MG63 (cell line): ENCODE results near the gene SCEL. TPM values are rescaled to one million over a fixed set of nuclear protein-coding genes. Genes with fewer than 3 reads are reported as not detected.
A peak's percentile ranks its signal among the peaks of the same experiment; 100 is the strongest.
"Not testable (repeated sequence)": the region's sequence is repeated elsewhere in the genome, so short reads cannot be mapped to it uniquely, and the experiment has no call there.

Experiments used
- DNase-seq: peaks from one replicate; pipeline ENCODE4 v3.0.0-alpha.2; 2020
- H3K27me3 ChIP-seq: fragments of 250-450 bp; sonication (Bioruptor Pico); 2 replicates; pipeline ENCODE4 v1.5.1; 2020; ENCODE audit warnings: mild to moderate bottlenecking, moderate library complexity
- H3K36me3 ChIP-seq: fragments of 250-450 bp; sonication (Bioruptor Pico); 2 replicates; pipeline ENCODE4 v1.5.1; 2020; ENCODE audit warnings: mild to moderate bottlenecking, moderate library complexity
- H3K4me3 ChIP-seq: fragments of 250-450 bp; sonication (Bioruptor Pico); 2 replicates; pipeline ENCODE4 v1.5.1; 2020; ENCODE audit warnings: mild to moderate bottlenecking, moderate library complexity
- H3K9me3 ChIP-seq: fragments of 250-450 bp; sonication (Bioruptor Pico); 2 replicates; pipeline ENCODE4 v1.5.1; 2020; ENCODE audit warnings: mild to moderate bottlenecking, moderate library complexity
- total RNA-seq: library from RNA; depleted of rRNA; stranded (reverse); fragments of >200 nt; shearing (Covaris generic); gene quantifications from 2 replicates; pipeline ENCODE4 v1.2.3, GENCODE V29; 2014; ENCODE audit warnings: low replicate concordance

The SCEL gene
- total RNA-seq, 1 experiment from 2014 or later: not detected

DNA sequence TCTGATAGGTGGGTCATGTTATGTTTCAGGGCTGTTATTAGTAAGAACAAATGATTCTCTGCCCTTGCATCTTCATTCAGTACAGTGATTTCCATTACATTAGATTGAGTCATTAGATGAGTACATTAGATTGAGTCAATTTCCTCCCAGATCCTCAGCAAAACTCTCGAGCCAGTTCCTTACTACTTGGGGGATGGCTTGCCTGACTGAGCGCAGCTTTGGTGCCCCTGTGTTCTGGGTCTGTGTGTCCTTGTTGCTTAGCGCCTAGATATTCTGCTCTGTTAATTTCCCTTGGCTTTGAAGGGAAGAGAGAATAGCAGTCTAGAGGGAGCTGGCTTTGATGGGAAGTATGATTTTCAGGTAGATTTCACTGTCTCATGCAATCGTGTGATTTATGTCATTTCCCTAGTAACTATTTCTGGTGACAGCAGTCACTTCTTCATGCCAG, 19.1 kb upstream of the SCEL start:
- DNase-seq: peak; percentile 23
- H3K9me3 ChIP-seq: no peaks in the 10 kb centered on the region

DNA sequence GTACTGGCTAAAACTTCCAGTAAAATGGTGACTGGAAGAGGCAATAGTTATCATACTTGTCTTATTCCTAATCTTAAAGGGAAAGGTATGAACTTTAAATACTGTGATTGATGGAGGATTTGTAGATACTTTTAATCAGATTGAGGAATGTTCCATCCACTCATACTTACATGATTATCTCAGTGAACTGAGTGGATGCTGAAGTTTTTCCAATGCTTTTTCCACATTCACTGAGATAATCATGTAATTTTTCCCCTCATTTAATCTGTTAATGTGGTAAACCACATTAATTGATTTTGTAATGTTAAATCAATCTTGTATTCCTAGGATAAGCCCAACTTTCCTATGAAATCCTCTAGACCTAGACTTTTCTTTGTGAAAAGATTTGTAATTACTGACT, 17.2 kb upstream of the SCEL start:
- Histone ChIP-seq H3K9me3 (no peaks in the 10 kb centered on the region), H3K27me3 (no peaks in the 10 kb centered on the region), H3K36me3 (no peaks in the 10 kb centered on the region), H3K4me3 (no peak overlapping the region)
- no peak for DNase-seq

More for the DNA sequence above, 19.1 kb upstream of the SCEL start:
- no peak overlapping the region for H3K4me3 ChIP-seq
- no peaks in the 10 kb centered on the region for H3K36me3 ChIP-seq
- no peaks in the 10 kb centered on the region for H3K27me3 ChIP-seq

DNA sequence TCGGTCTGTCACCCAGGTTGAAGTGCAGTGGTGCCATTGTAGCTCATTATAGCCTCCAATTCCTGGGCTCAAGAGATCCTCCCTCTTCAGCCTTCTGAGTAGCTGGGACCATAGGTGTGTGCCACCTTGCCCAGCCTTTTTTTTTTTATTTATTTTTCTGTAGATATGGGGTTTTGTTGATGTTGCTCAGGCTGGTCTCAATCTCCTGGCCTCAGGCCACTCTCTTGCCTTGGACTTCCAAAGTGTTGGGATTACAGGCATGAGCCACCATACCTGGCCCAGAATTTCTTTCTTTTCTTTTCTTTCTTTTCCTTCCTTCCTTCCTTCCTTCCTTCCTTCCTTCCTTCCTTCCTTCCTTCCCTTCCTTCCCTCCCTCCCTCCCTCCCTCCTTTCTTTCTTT, 16.1 kb upstream of the SCEL start:
- H3K9me3 ChIP-seq, H3K27me3 ChIP-seq, H3K4me3 ChIP-seq, DNase-seq, H3K36me3 ChIP-seq: not testable (repeated sequence)

DNA sequence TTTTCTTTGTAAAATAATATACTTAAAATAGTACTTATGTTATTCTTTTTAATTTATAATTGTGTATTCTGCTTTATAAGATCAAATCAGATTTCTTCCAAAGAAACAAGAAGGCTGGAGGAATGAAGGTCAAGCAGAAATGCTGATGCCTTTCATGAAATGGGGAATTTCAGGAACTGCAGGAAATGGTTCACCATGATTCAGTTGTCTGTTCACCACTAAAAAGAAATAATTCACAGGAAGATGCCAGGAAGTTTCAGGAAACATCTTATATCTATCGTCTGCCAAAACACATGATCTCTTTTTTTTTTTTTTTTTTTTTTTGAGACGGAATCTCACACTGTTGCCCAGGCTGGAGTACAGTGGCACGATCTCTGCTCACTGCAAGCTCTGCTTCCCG, 15.7 kb upstream of the SCEL start:
- no peaks in the 10 kb centered on the region for H3K36me3 ChIP-seq
- no peak for DNase-seq
- H3K9me3 ChIP-seq: no peaks in the 10 kb centered on the region
- no peak overlapping the region for H3K4me3 ChIP-seq
- H3K27me3 ChIP-seq: no peaks in the 10 kb centered on the region

DNA sequence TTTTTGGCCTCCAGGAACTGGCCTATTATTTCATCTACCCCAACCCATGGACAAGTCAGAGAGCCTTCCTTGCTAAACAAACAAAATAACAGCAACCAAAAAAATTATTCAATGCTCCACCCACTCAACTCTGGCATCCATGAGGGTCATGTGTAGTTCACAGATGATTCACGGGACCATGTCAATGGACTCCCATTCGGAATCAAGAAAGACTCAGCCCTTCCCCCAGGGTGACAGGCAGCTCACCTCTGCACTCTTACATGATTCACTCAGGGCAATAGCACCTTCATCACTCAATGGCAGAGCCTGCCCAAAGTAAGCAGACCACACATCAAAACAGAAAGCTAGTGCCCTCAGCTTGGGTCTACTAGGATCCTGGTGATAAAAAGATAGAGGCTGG, 14.3 kb upstream of the SCEL start:
- Histone ChIP-seq H3K4me3 (no peak overlapping the region), H3K36me3 (no peaks in the 10 kb centered on the region), H3K9me3 (no peaks in the 10 kb centered on the region), H3K27me3 (no peaks in the 10 kb centered on the region)
- peak; percentile 28 for DNase-seq

DNA sequence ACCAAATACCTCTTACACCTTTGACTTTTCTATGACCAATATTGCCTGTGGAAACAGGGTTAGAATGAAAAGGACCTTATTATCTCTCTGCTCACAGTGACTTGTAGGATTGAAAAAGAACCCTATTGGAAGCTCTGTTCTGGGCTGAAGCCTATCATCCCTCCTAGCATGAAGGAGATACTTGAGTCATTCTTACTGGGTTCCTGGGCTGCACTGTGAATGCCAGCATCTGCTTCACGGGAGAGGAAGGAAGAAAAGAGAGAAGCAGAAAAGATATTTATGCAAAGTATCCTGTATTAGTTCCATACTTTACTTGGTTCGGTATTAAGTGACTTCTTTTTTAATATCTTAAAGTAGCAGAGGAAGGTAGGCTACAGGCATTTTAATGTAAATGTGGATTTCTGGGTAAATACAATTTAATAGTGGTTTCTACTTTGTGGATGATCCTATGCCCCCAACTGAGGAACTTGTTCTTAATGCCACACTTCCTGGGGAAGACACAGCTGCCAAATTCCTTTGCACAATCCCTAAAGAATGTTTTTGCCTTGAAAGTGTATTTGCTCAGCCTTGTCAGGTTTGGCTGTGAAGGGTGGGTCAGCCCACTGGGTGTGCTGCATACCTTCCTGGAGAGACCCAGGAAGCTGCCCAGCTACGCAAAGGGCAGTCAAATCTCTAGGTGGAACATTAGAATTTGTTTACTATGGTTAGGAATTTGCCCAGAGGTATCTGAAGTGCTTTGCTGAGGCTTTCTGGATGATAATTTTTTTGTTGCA, 13.7 kb upstream of the SCEL start:
- H3K9me3 ChIP-seq: no peaks in the 10 kb centered on the region
- H3K4me3 ChIP-seq: no peak overlapping the region
- no peaks in the 10 kb centered on the region for H3K27me3 ChIP-seq
- DNase-seq: peak; percentile 75
- no peaks in the 10 kb centered on the region for H3K36me3 ChIP-seq

DNA sequence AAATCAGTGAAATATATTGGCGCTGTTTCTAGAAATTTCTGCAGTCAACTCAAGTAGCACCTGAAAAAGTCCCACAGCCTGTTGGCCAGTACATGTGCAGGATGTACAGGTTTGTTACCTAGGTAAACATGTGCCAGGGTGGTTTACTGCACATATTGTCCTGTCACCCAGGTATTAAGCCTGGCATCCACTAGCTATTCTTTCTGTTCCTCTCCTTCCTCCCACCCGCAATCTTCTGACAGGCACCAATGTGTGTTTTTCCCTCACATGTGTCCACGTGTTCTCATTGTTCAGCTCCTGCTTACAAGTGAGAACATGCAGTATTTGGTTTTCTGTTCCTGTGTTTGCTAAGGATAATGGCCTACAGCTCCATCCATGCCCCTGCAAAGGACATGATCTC, 13.1 kb upstream of the SCEL start:
- Histone ChIP-seq H3K4me3 (no peak overlapping the region), H3K27me3 (no peaks in the 10 kb centered on the region), H3K9me3 (no peaks in the 10 kb centered on the region), H3K36me3 (no peaks in the 10 kb centered on the region)
- no peak for DNase-seq

DNA sequence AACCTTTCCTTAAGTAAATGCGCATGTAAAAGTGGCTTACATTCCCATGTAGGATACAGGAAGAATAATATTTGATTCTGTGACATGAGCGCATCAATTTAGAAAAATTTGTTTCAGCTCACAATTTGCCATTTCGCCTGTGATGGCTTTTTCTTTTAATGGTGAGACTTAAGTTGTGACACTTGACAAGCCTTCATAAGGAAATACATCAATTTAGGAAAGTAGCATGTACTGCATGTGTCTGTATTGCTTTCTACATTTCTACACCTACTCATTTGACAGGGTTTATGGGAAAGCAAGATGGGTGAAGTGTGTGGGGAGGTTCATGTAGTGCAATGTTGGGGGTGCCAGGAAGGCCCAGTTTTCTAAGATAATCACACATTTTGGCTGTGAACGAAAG, 12.1 kb upstream of the SCEL start:
- H3K27me3 ChIP-seq: no peaks in the 10 kb centered on the region
- H3K9me3 ChIP-seq: no peaks in the 10 kb centered on the region
- H3K4me3 ChIP-seq: no peak overlapping the region
- DNase-seq: no peak
- no peaks in the 10 kb centered on the region for H3K36me3 ChIP-seq

DNA sequence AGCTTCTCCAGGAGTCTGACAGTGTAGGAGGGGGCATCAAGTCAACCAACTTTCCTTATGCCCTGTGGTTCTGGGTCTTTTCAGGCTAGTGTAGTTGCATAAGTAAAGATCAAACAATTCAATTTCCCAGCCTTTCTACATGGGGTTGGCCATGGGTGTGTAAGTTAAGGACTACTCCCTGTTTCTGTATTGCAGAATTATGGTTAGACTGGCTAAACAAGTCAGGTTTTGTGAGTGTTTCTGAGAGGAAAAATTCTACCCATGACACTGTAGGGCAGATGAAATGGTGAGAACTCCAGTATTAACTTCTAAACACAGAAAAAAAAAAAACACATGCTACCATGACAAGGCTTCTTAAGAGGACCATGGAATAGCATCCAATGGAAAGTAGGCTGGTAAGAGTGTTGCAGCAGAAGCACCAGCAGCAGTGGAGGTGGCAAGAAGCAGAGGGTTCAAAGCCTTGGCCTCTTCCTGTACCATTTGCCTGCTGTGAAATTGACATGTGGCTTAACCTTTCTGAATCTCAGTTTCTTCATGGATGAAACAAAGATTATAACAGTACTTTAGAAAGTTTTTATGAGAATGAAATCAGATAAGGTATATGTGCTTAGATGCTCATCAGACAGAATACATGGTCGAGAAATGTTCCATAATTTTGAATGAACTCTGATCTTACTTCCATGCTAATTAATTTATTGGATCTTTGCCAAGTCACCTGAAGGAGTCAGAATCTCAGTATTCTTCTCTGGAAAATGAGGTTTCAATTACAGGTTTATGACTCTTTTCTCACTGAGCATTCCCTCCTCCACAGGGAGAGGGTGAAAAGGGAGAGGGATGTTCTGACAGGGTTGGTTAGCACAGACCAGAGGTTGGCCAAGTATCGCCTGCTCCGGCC, 11.4 kb upstream of the SCEL start:
- Histone ChIP-seq H3K9me3 (no peaks in the 10 kb centered on the region), H3K27me3 (no peaks in the 10 kb centered on the region), H3K4me3 (no peak overlapping the region), H3K36me3 (no peaks in the 10 kb centered on the region)
- no peak for DNase-seq

DNA sequence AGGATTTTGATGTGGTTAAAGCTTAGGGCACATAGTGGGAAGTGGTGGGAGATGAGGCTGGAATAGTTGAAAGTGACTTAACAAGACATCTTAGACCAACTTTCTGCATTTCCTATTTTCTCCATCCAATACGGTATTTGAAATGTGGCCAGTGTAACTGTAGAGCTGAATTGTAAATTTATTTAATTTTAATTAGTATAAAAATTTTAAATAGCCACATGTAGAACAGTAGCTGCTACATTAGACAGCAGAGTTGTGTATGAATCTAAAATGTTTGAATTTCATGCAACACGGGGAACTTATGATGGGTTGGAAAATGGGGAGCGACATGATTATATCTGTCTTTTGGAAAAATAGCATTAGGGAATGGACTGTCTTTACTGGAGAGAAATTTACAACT, 7.1 kb upstream of the SCEL start:
- no peaks in the 10 kb centered on the region for H3K27me3 ChIP-seq
- no peak overlapping the region for H3K4me3 ChIP-seq
- no peaks in the 10 kb centered on the region for H3K36me3 ChIP-seq
- H3K9me3 ChIP-seq: no peaks in the 10 kb centered on the region
- no peak for DNase-seq

DNA sequence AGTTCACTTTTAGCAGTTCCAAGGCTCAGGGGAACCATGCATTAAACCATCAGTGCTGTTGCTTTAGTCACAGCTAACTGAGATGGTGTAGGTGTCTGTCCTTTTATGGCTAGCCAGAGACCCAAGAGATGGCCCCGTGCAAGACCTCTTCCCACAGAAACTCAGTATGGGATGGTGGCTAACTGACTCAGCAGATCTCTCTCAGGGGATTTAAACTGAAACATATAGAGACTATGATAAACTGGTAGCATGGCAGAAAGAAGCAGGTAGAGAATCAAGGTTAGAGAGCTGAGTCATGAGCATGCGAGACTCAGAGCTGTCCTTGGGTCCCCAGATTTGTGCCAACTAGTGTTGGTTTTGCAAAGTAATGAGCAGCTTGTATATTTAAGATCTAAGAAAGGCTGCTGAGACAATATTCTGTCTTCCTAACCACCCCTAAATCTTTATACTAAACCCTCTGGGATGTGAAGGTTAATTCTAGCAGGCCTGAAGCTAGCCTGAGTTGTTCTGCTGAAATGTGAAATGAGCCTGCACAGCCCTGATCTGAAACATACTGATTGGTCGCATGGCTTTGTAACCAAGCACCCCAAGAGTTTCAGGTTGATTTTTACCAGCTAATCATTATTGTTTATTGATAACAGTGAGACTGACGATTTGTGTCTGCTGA, 6.5 kb upstream of the SCEL start:
- Histone ChIP-seq H3K4me3 (no peak overlapping the region), H3K27me3 (no peaks in the 10 kb centered on the region), H3K36me3 (no peaks in the 10 kb centered on the region), H3K9me3 (no peaks in the 10 kb centered on the region)
- DNase-seq: no peak

DNA sequence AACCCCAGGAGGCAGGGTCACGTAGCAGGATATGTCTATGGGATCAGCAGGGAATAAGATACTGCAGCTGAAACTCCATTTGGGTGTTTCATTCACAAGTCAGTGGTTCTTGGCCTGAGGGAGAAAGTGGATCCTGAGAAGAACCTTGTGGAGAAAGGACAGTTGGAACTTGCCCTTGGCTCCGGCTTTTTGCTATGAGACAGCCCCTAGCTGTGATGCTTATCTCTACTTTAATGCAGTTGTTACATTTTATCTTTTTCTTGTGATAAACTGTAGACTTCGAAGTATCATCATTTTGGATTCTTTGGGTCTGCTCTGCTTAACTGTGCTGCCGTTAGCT, 6.0 kb upstream of the SCEL start:
- Histone ChIP-seq H3K4me3 (no peak overlapping the region), H3K27me3 (no peaks in the 10 kb centered on the region), H3K36me3 (no peaks in the 10 kb centered on the region)

DNA sequence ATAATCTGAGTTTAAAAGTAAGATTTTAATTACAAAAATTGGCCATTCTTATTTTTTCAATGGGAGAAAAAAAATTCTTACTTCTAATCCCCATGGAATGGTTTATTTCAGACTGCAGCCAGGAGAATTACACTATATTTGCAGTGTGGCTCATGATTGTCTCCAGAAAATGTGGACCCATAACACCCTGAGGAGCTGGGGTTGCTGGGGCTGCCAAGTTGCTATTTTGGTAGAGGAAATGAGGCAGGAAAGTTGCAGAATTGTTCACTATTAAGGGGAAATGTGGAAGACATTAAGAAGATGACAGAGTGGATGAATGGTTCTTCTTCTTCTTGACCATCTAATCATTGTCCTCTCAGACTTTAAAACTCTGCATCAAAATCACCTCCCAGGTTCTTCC, 4.6 kb upstream of the SCEL start:
- H3K4me3 ChIP-seq: no peak overlapping the region
- H3K27me3 ChIP-seq: no peaks in the 10 kb centered on the region
- no peaks in the 10 kb centered on the region for H3K36me3 ChIP-seq
- DNase-seq: no peak
- no peaks in the 10 kb centered on the region for H3K9me3 ChIP-seq

More for the DNA sequence above, 6.0 kb upstream of the SCEL start:
- DNase-seq: no peak
- no peaks in the 10 kb centered on the region for H3K9me3 ChIP-seq

DNA sequence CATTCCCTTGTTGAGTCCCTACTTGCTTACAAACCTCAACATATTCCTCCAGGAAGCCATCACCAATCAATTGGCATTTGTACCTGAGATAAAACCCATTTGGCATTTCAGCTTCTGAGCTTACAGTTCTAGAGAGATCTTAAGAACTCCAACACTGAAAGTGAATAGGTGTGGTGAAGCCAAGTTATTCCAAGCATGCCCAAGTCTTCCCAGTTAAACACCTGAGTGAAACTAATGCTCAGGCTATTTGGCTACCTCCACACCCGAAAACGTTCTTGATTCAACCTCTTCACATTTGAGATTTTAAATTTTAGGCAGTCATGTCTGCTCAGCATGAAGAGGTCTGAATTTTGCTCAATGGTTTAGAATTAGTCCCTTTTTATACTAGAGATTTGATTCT, 2.5 kb upstream of the SCEL start:
- no peaks in the 10 kb centered on the region for H3K27me3 ChIP-seq
- no peak for DNase-seq
- H3K9me3 ChIP-seq: no peaks in the 10 kb centered on the region
- no peak overlapping the region for H3K4me3 ChIP-seq
- no peaks in the 10 kb centered on the region for H3K36me3 ChIP-seq

DNA sequence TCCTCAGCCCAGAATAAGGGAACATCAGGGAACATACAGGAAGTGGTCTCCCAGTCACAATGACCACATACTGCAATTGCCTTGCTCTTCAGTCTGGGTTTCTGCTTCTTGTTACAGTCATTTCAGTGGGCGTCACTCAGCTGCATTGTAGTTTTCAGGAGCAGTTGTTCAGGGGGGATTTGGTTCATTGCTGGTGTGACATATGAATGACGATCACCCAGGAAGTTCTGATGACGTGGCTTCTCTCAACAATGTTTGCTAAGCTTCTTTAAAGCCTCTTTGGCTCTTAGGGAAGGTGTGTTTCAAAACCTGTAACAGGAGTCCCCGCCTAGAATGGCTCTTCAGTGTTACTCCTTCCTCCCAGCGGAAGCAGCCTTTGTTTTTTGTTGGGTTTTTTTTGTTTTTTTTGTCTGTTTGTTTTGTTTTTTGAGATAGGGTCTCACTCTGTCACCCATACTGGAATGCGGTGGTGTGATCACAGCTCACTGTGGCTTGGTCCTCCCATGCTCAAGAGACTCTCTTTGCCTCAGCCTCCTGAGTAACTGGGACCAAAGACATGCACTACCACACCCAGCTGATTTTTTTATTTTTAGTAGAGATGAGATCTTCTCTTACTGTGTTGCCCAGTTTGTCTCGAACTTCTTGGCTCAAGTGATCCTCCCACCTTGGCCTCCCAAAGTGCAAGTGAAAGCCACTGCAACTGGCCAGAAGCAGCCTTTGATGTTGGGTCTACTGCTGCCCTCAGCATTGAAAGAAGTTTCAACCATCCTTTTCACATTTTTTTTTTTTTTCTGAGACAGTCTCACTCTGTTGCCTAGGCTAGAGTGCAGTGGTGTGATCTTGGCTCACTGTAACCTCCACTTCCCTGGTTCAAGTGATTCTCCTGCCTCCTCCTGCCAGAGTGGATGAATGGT, 1.4 kb upstream of the SCEL start:
- DNase-seq: no peak

DNA sequence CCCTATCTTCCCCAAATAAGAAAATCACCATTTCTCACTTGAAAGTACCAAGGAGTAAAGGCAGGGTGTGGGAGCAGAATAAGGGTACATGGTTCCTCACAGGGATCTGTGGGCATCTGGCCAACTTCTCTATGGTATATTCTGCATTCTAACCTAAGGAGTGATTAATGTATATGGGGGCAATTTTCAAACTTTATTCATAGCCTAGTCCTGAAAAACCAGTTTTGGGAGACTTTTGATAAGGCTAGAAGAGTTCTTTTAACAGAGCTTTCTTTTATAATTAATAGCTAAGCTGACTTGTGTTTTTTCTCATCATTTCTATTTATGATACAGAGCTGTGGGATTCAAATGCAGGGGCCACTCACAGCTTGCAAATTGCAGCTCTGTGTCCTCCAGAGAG, 852 bp downstream of the SCEL start:
- H3K36me3 ChIP-seq: no peaks in the 10 kb centered on the region
- H3K27me3 ChIP-seq: no peaks in the 10 kb centered on the region
- no peak for DNase-seq
- no peaks in the 10 kb centered on the region for H3K9me3 ChIP-seq
- H3K4me3 ChIP-seq: no peak overlapping the region

More for the DNA sequence above, 1.4 kb upstream of the SCEL start:
- Histone ChIP-seq H3K9me3 (no peaks in the 10 kb centered on the region), H3K4me3 (no peak overlapping the region), H3K27me3 (no peaks in the 10 kb centered on the region), H3K36me3 (no peaks in the 10 kb centered on the region)
